ENCODE measurements around the gene POLR3C. TPM values are rescaled to one million over a fixed set of nuclear protein-coding genes. Genes with fewer than 3 reads are reported as not detected.

Gene POLR3C, protein sequence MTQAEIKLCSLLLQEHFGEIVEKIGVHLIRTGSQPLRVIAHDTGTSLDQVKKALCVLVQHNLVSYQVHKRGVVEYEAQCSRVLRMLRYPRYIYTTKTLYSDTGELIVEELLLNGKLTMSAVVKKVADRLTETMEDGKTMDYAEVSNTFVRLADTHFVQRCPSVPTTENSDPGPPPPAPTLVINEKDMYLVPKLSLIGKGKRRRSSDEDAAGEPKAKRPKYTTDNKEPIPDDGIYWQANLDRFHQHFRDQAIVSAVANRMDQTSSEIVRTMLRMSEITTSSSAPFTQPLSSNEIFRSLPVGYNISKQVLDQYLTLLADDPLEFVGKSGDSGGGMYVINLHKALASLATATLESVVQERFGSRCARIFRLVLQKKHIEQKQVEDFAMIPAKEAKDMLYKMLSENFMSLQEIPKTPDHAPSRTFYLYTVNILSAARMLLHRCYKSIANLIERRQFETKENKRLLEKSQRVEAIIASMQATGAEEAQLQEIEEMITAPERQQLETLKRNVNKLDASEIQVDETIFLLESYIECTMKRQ
- polyA plus RNA-seq (2011; rRNA removed) = 56.7 and 58.5 TPM in 2 replicates
- polyA minus RNA-seq (2011; rRNA and poly(A)+ RNA removed) = 35.8 and 54.9 TPM in 2 replicates

DNA sequence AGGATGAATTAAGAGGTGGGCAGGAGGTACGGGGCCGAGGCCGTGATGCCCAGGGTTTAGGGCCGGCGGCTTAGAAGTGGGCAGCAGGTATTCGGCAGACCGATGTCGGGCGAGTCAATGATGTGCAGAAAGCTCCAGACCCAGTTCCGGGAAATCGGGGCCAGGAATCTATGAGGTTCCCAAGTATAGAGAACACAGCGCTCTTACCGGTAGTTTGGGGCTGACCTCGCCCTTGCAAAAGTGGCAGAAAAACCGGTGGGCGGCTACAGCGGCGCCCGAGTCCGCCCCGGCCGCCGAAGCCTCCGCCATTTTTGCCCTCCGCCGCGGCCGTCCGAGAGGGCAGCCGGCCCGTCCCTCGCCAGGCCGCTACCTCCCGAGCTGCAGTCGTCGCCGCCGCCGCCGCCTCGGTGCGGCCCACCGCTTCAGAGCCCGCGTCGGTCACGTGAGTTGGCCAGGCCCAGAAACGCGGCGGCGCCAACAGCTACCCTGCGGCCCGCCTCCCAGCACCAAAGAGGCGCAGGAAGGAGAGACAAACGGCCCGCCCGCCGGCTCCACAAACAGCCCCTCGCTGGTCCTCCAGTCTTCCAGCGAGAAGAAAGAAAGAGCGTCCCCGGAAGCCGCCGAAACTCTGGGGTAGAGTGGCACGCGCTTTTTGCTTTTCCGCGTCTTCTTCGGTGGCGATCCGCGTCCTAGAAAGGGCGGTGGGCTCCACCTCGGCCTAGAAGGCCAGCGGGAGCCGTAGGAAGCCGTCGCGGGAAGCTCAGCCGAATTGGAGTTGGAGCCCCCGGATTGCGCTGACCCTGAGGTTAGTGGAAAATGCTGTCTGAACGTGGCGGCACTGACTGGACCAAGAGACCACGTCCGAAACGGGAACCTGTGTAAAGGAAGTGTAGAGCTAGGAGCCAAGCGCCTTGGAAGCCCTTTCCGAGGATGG is at the start of gene POLR3C, which contains the start of gene RNF115:
Gene POLR3C, plus strand, starts transcription at position 636 of the 934 bp plus-strand sequence. CDS start 1,577 bp downstream, outside the sequence.
Gene RNF115, minus strand, starts transcription at position 531 of the 934 bp plus-strand sequence. Its CDS starts 222 bp downstream, at position 309.
- H3K27me3 ChIP-seq (ENCODE audit: control insufficient read depth, insufficient read depth, low read length) = no peaks in the 10 kb centered on the region
- peak within 1 kb of the TSS; percentile 50 for H3K4me3 ChIP-seq (ENCODE audit: low read depth, low read length)
- ChIA-PET CTCF (interaction anchor here (0.9 to 4.0 kb wide), 6 partner anchors 13 to 99 kb away, joined by 3 to 36 read pairs (median 3); partner anchors contain the start of gene NUDT17), POLR2A (interaction anchor here (0.6 kb wide), 1 partner anchor 23 kb away, joined by 4 read pairs; no protein-coding TSS in a partner anchor)
- TF ChIP-seq, protein P1, sequence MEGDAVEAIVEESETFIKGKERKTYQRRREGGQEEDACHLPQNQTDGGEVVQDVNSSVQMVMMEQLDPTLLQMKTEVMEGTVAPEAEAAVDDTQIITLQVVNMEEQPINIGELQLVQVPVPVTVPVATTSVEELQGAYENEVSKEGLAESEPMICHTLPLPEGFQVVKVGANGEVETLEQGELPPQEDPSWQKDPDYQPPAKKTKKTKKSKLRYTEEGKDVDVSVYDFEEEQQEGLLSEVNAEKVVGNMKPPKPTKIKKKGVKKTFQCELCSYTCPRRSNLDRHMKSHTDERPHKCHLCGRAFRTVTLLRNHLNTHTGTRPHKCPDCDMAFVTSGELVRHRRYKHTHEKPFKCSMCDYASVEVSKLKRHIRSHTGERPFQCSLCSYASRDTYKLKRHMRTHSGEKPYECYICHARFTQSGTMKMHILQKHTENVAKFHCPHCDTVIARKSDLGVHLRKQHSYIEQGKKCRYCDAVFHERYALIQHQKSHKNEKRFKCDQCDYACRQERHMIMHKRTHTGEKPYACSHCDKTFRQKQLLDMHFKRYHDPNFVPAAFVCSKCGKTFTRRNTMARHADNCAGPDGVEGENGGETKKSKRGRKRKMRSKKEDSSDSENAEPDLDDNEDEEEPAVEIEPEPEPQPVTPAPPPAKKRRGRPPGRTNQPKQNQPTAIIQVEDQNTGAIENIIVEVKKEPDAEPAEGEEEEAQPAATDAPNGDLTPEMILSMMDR (IDR thresholded peaks at IDR 0.05; ENCODE audit: insufficient read depth, low read depth, low read length) = no peak
- peaks cover 8% of the 10 kb centered on the region for H3K36me3 ChIP-seq (ENCODE audit: control insufficient read depth, insufficient read depth, low read length)
- DNase-seq (ENCODE audit: low read depth) = peak; percentile 52

- Histone ChIP-seq H3K4me3 (ENCODE audit: low read depth, low read length) (no peak overlapping the region), H3K27me3 (ENCODE audit: control insufficient read depth, insufficient read depth, low read length) (no peaks in the 10 kb centered on the region), H3K36me3 (ENCODE audit: control insufficient read depth, insufficient read depth, low read length) (peaks cover 4% of the 10 kb centered on the region)
- POLR2A ChIA-PET = no interaction called here
- TF ChIP-seq, protein P1 (IDR thresholded peaks at IDR 0.05; ENCODE audit: insufficient read depth, low read depth, low read length) = no peak
- no peak for DNase-seq (ENCODE audit: low read depth)
- CTCF ChIA-PET = no interaction called here
Observed at GRCh38 chr1:145777357-145778145, 46.4 kb upstream of the POLR3C start.

- TF ChIP-seq, protein P1 (IDR thresholded peaks at IDR 0.05; ENCODE audit: insufficient read depth, low read depth, low read length) = no peak
- no peak overlapping the region for H3K4me3 ChIP-seq (ENCODE audit: low read depth, low read length)
- POLR2A ChIA-PET = no interaction called here
- H3K27me3 ChIP-seq (ENCODE audit: control insufficient read depth, insufficient read depth, low read length) = no peaks in the 10 kb centered on the region
- DNase-seq (ENCODE audit: low read depth) = no peak
- peaks cover 4% of the 10 kb centered on the region for H3K36me3 ChIP-seq (ENCODE audit: control insufficient read depth, insufficient read depth, low read length)
- CTCF ChIA-PET = no interaction called here
Observed at GRCh38 chr1:145778146-145778540, 45.9 kb upstream of the POLR3C start.

GRCh38 chr1:145782272-145783099 is 41.5 kb upstream of the POLR3C start:
- peak; percentile 81 for DNase-seq (ENCODE audit: low read depth)
- Histone ChIP-seq H3K4me3 (ENCODE audit: low read depth, low read length) (no peak overlapping the region), H3K36me3 (ENCODE audit: control insufficient read depth, insufficient read depth, low read length) (0 out of 2 replicates have a peak, but pooled peaks cover 1% of the 10 kb centered on the region), H3K27me3 (ENCODE audit: control insufficient read depth, insufficient read depth, low read length) (no peaks in the 10 kb centered on the region)
- TF ChIP-seq, protein P1 (IDR thresholded peaks at IDR 0.05; ENCODE audit: insufficient read depth, low read depth, low read length) = no peak
- ChIA-PET CTCF (interaction anchor here (1.4 kb wide), 1 partner anchor 9 kb away, joined by 3 read pairs; no protein-coding TSS in a partner anchor), POLR2A (interaction anchor here (0.6 kb wide), 1 partner anchor 77 kb away, joined by 4 read pairs; no protein-coding TSS in a partner anchor)

Measured in BJ (cell line).